MM.1S (cell line): ENCODE measurements around the gene SCIMP.
"Not testable (repeated sequence)": the region's sequence is repeated elsewhere in the genome, so short reads cannot be mapped to it uniquely, and the experiment has no call there.

Experiments used
- EZH2 ChIP-seq: fragments of 300-600 bp; sonication (generic); optimal IDR thresholded peaks from 2 replicates; pipeline ENCODE3; 2017; ENCODE audit warnings: low read depth, mild to moderate bottlenecking, antibody characterized with exemption, low read length, mixed read lengths
- TF ChIP-seq, protein P1 (sequence below): fragments of 300-600 bp; sonication (generic); IDR thresholded peaks from 2 replicates; pipeline ENCODE4 v1.5.1; 2016; ENCODE audit warnings: antibody characterized with exemption, low read length, mixed read lengths

- TF ChIP-seq EZH2: not testable (repeated sequence)
- TF ChIP-seq, protein P1, sequence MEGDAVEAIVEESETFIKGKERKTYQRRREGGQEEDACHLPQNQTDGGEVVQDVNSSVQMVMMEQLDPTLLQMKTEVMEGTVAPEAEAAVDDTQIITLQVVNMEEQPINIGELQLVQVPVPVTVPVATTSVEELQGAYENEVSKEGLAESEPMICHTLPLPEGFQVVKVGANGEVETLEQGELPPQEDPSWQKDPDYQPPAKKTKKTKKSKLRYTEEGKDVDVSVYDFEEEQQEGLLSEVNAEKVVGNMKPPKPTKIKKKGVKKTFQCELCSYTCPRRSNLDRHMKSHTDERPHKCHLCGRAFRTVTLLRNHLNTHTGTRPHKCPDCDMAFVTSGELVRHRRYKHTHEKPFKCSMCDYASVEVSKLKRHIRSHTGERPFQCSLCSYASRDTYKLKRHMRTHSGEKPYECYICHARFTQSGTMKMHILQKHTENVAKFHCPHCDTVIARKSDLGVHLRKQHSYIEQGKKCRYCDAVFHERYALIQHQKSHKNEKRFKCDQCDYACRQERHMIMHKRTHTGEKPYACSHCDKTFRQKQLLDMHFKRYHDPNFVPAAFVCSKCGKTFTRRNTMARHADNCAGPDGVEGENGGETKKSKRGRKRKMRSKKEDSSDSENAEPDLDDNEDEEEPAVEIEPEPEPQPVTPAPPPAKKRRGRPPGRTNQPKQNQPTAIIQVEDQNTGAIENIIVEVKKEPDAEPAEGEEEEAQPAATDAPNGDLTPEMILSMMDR: not testable (repeated sequence)
Measured at GRCh38 chr17:5239769-5240168, 5.1 kb upstream of the SCIMP start.
